ENCODE data around the gene EML6. TPM values are rescaled to one million over a fixed set of nuclear protein-coding genes. Genes with fewer than 3 reads are reported as not detected.
"Not testable (repeated sequence)": the region's sequence is repeated elsewhere in the genome, so short reads cannot be mapped to it uniquely, and the experiment has no call there.

The EML6 gene
- polyA plus RNA-seq, 6 donors from 2014 or later: 0.04 to 0.56 (median 0.18) TPM; not detected in 1

DNA sequence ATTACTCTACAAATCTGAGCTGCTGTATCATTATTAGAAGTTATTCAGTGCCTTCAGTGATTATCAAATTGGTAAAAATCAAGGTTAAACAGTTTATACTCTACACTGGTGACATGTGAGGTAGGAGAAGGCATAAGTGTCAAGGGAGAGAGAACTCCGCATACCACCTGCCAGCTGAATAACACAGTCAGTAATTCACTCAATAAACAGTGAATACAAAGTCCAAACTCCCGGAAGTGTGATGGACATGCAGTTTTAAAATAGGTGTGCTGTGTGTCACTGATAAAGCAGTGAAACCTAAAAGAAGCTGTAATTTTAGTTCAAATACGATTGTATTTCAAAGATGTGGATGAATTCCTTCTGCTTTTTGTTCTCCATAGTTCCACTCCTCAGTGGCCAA lies 149.8 kb downstream of the EML6 start:
- not testable (repeated sequence) for H3K9me3 Mint-ChIP-seq; DNase-seq; H3K4me1 Mint-ChIP-seq; ATAC-seq (ENCODE audit: low read depth in 2 of 2); H3K4me3 Mint-ChIP-seq; H3K27me3 Mint-ChIP-seq; H3K36me3 Mint-ChIP-seq
- H3K27ac Mint-ChIP-seq: peak overlapping the region in 1 of 6 donors; percentile 12

DNA sequence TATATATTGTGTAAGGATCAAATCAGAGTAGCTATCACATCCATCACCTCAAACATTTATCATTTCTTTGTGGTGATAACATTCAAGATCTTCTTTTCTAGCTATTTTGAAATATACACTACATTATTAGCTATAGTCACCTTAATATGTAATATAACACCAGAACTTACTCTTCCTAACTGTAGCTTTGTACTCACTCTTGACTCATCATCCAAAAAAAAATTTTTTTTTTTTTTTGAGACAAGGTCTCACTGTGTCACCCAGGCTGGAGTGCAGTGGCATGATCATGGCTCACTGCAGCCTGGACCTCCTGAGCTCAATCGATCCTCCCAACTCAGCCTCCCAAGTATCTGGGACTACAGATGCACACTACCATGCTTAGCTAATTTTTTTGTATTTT lies 153.3 kb downstream of the EML6 start:
- peaks cover 0 to 5% (median 0%) of the 10 kb centered on the region in 3 donors for H3K27me3 Mint-ChIP-seq

GRCh38 chr2:54878182-54878581 lies 154.7 kb downstream of the EML6 start:
- no peak overlapping the region for H3K4me3 Mint-ChIP-seq
- peaks cover 0 to 5% (median 0%) of the 10 kb centered on the region in 3 donors for H3K27me3 Mint-ChIP-seq

More for the DNA sequence above, 153.3 kb downstream of the EML6 start:
- no peaks in the 10 kb centered on the region for H3K9me3 Mint-ChIP-seq
- DNase-seq (no peak), ATAC-seq (ENCODE audit: low read depth in 2 of 2) (no peak)
- H3K4me1 Mint-ChIP-seq: no peaks in the 10 kb centered on the region
- H3K27ac Mint-ChIP-seq: no peak overlapping the region
- H3K4me3 Mint-ChIP-seq: no peak overlapping the region
- H3K36me3 Mint-ChIP-seq: no peaks in the 10 kb centered on the region

GRCh38 chr2:54879032-54879431 lies 155.6 kb downstream of the EML6 start:
- no peak overlapping the region for H3K27ac Mint-ChIP-seq
- H3K27me3 Mint-ChIP-seq: peaks cover 0 to 5% (median 0%) of the 10 kb centered on the region in 3 donors
- no peak for DNase-seq
- ATAC-seq (ENCODE audit: low read depth in 2 of 2): no peak
- H3K36me3 Mint-ChIP-seq: no peaks in the 10 kb centered on the region
- H3K4me3 Mint-ChIP-seq: no peak overlapping the region
- no peaks in the 10 kb centered on the region for H3K4me1 Mint-ChIP-seq
- no peaks in the 10 kb centered on the region for H3K9me3 Mint-ChIP-seq

More at GRCh38 chr2:54878182-54878581, 154.7 kb downstream of the EML6 start:
- Mint-ChIP-seq H3K4me1 (no peaks in the 10 kb centered on the region), H3K27ac (no peak overlapping the region), H3K36me3 (no peaks in the 10 kb centered on the region), H3K9me3 (no peaks in the 10 kb centered on the region)
- ATAC-seq (ENCODE audit: low read depth in 2 of 2): no peak
- DNase-seq: no peak

DNA sequence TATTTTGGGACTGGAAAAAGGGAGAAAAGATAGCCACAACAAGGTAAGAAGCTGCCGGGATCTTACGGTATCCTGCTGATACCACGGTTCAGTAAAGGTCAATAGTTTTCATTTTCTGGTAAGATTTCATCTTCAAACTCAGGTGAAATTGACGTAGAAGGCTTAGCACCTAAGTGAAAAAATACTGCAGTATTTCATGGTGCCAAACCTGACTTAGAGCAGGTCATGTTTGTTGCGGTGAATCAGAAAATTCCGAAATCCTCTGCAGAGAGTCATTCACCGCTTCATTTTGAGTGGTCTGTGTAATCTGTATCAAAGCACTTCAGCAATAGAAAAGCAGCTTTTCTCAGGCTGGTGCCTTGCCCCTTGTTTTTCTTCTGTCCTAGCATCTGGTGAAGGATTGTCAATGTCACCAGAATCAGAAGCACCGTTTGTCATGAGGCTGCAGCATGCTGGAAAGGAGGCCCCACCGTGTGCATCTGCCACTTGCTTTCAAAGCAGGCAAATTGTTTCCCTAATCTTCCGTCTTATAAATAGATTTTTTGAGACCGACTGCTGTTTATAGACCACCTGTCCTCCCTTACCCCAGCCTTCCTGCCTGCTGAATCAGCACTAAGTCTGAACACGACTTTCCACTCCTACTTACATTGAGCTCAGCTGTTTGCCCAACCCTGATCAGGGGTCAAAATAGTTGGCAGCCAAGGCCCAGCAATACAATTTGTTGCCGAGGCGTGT lies 156.3 kb downstream of the EML6 start:
- peaks cover 0 to 5% (median 0%) of the 10 kb centered on the region in 3 donors for H3K27me3 Mint-ChIP-seq
- peak overlapping the region in 1 of 8 donors; percentile 42 for H3K4me3 Mint-ChIP-seq
- H3K36me3 Mint-ChIP-seq: no peaks in the 10 kb centered on the region
- DNase-seq: no peak
- no peaks in the 10 kb centered on the region for H3K4me1 Mint-ChIP-seq
- no peak for ATAC-seq (ENCODE audit: low read depth in 2 of 2)
- H3K9me3 Mint-ChIP-seq: no peaks in the 10 kb centered on the region
- no peak overlapping the region for H3K27ac Mint-ChIP-seq

GRCh38 chr2:54880428-54880827 lies 157.0 kb downstream of the EML6 start:
- ATAC-seq (ENCODE audit: low read depth in 2 of 2): no peak
- H3K27ac Mint-ChIP-seq: no peak overlapping the region
- no peak for DNase-seq
- H3K27me3 Mint-ChIP-seq: peaks cover 0 to 5% (median 0%) of the 10 kb centered on the region in 3 donors
- H3K4me3 Mint-ChIP-seq: no peak overlapping the region
- no peaks in the 10 kb centered on the region for H3K4me1 Mint-ChIP-seq
- H3K9me3 Mint-ChIP-seq: no peaks in the 10 kb centered on the region
- no peaks in the 10 kb centered on the region for H3K36me3 Mint-ChIP-seq

GRCh38 chr2:54881759-54882158 lies 158.3 kb downstream of the EML6 start:
- Mint-ChIP-seq H3K27ac (no peak overlapping the region), H3K27me3 (peaks cover 0 to 5% (median 0%) of the 10 kb centered on the region in 3 donors), H3K36me3 (no peaks in the 10 kb centered on the region), H3K4me1 (no peaks in the 10 kb centered on the region), H3K4me3 (no peak overlapping the region), H3K9me3 (no peaks in the 10 kb centered on the region)
- no peak for DNase-seq
- peak in 1 of 2 donors; percentile 45 for ATAC-seq (ENCODE audit: low read depth in 2 of 2)

- Mint-ChIP-seq H3K36me3 (no peaks in the 10 kb centered on the region), H3K27ac (peak overlapping the region in 1 of 6 donors; percentile 49)
These were observed 162.4 kb downstream of the EML6 start for GRCh38 chr2:54885891-54886290.

DNA sequence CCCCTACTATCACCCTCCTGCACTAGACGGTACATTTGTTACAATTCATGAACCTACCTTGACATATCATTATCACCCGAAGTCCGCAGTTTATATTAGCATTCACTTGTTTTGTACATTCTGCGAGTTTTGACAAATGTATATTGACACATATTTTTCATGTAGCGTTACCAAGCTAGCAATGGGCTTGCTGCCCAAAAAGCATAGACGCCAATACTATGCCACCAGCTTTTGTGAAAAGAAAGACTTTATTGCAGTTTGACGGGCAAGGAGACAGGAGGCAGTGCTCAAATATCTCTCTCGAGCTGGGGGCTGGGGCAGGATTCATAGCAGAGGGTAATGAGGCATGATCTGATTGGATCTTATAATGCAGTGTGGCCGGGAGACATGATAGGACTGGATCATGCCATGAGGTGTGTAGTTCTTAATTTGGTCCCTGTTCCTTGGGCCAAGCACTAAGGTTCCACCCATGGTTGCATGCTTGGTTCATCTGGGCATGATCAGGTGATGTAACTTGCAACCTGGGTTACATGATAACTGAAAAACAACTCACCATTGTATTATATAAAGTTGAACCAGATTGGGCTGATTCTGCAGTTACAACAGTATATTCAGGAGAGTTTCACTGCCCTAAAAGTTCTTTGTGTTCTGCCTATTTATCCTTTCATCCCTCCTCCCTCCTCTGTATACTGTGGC lies 164.5 kb downstream of the EML6 start:
- no peaks in the 10 kb centered on the region for H3K9me3 Mint-ChIP-seq
- H3K4me1 Mint-ChIP-seq: no peaks in the 10 kb centered on the region
- DNase-seq (no peak), ATAC-seq (ENCODE audit: low read depth in 2 of 2) (no peak)
- no peak overlapping the region for H3K4me3 Mint-ChIP-seq
- H3K27me3 Mint-ChIP-seq: peaks cover 0 to 12% (median 0%) of the 10 kb centered on the region in 3 donors
- peak overlapping the region in 2 of 6 donors; percentile 8 to 76 for H3K27ac Mint-ChIP-seq
- no peaks in the 10 kb centered on the region for H3K36me3 Mint-ChIP-seq

More at GRCh38 chr2:54885891-54886290, 162.4 kb downstream of the EML6 start:
- H3K27me3 Mint-ChIP-seq: peaks cover 0 to 12% (median 0%) of the 10 kb centered on the region in 3 donors
- DNase-seq (no peak), ATAC-seq (ENCODE audit: low read depth in 2 of 2) (no peak)
- H3K9me3 Mint-ChIP-seq: no peaks in the 10 kb centered on the region
- no peaks in the 10 kb centered on the region for H3K4me1 Mint-ChIP-seq
- no peak overlapping the region for H3K4me3 Mint-ChIP-seq

- ATAC-seq (ENCODE audit: low read depth in 2 of 2): no peak
- Mint-ChIP-seq H3K4me3 (no peak overlapping the region), H3K27ac (no peak overlapping the region), H3K27me3 (peaks cover 0 to 12% (median 0%) of the 10 kb centered on the region in 3 donors), H3K9me3 (no peaks in the 10 kb centered on the region), H3K4me1 (no peaks in the 10 kb centered on the region), H3K36me3 (no peaks in the 10 kb centered on the region)
- no peak for DNase-seq
These were observed 165.6 kb downstream of the EML6 start for GRCh38 chr2:54889053-54889452.

- no peak for DNase-seq
- Mint-ChIP-seq H3K9me3 (peaks cover 0 to 14% (median 4%) of the 10 kb centered on the region in 7 donors), H3K4me1 (no peaks in the 10 kb centered on the region), H3K27me3 (peaks cover 0 to 12% (median 0%) of the 10 kb centered on the region in 3 donors), H3K4me3 (no peak overlapping the region), H3K36me3 (peaks cover 0 to 8% of the 10 kb centered on the region in 2 donors), H3K27ac (no peak overlapping the region)
- no peak for ATAC-seq (ENCODE audit: low read depth in 2 of 2)
These were observed 168.4 kb downstream of the EML6 start for GRCh38 chr2:54891909-54892308.

DNA sequence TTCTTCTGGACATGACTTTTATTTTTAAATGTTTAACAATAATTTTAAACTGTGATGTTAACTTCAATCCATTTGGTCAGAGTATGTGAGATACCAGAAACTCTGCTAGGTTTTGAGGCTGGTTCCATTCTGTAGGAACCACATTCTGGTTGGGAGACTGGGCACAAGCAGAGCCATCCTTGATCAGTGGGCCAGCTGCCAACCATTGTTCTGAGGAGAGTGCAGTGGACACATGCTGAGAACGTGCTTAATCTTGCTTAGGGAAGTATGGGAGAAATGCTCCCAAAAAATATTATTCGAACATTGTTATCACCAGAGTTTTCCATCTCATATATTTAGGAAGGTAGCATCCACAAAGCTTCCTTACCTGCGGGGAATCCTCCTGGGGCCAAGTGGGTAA lies 171.0 kb downstream of the EML6 start:
- ATAC-seq (ENCODE audit: low read depth in 2 of 2) (no peak), DNase-seq (no peak)
- H3K4me3 Mint-ChIP-seq: no peak overlapping the region
- H3K9me3 Mint-ChIP-seq: peaks cover 0 to 14% (median 4%) of the 10 kb centered on the region in 7 donors
- H3K27ac Mint-ChIP-seq: peak overlapping the region in 1 of 6 donors; percentile 62
- peaks cover 0 to 8% of the 10 kb centered on the region in 2 donors for H3K36me3 Mint-ChIP-seq
- peaks cover 0 to 5% (median 0%) of the 10 kb centered on the region in 3 donors for H3K27me3 Mint-ChIP-seq
- no peaks in the 10 kb centered on the region for H3K4me1 Mint-ChIP-seq

DNA sequence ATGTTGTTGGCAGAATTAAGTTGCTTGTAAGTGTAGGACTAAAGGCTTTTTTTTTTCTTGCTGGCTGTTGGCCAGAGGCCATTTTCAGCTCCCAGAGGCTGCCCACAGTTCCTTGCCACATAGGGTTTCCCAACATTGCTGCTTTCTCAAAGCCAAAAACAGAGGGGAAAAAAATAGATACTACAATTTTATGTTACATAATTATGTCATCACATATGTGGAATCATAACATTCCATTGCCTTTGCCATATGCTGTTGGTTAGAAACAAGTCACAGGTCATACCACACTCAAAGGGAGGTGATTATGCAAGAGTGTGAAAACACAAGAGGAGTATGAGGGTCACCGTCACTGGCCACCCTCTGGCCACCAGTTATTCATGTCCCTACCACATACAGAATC lies 172.3 kb downstream of the EML6 start:
- DNase-seq (no peak), ATAC-seq (ENCODE audit: low read depth in 2 of 2) (no peak)
- Mint-ChIP-seq H3K27me3 (no peaks in the 10 kb centered on the region), H3K4me3 (no peak overlapping the region), H3K4me1 (no peaks in the 10 kb centered on the region), H3K9me3 (peaks cover 0 to 14% (median 4%) of the 10 kb centered on the region in 7 donors), H3K36me3 (peaks cover 0 to 8% of the 10 kb centered on the region in 2 donors), H3K27ac (no peak overlapping the region)
